RWPE2 (cell line): ENCODE data around the gene EVC.

Experiments
- ATAC-seq: fragments of 200-7000 bp; cut with Tn5 transposase; 3 replicates; pipeline ENCODE4 v1.9.1; 2021; ENCODE audit warnings: low read depth
- DNase-seq: peaks from one replicate; pipeline ENCODE4 v3.0.0-alpha.2; 2020; ENCODE audit warnings: low spot score
- H3K27ac ChIP-seq: fragments of 450-650 bp; 2 replicates; pipeline ENCODE4 v1.5.1; 2017; ENCODE audit warnings: mild to moderate bottlenecking; ENCODE audit not compliant: poor library complexity, severe bottlenecking
- H3K27me3 ChIP-seq: fragments of 250-450 bp; sonication (Bioruptor Pico); 2 replicates; pipeline ENCODE4 v1.5.1; 2021; ENCODE audit warnings: mild to moderate bottlenecking, moderate library complexity; ENCODE audit not compliant: insufficient read depth, poor library complexity, severe bottlenecking
- H3K36me3 ChIP-seq: fragments of 250-450 bp; sonication (Bioruptor Pico); 2 replicates; pipeline ENCODE4 v1.5.1; 2020; ENCODE audit warnings: low read depth, mild to moderate bottlenecking, moderate library complexity
- H3K4me1 ChIP-seq: fragments of 250-450 bp; sonication (Bioruptor Pico); 2 replicates; pipeline ENCODE4 v1.5.1; 2021; ENCODE audit warnings: mild to moderate bottlenecking, moderate library complexity; ENCODE audit not compliant: insufficient read depth, poor library complexity, severe bottlenecking
- H3K4me3 ChIP-seq: fragments of 250-450 bp; sonication (Bioruptor Pico); 2 replicates; pipeline ENCODE4 v1.5.1; 2021; ENCODE audit warnings: mild to moderate bottlenecking, moderate library complexity; ENCODE audit not compliant: severe bottlenecking
- H3K9me3 ChIP-seq: fragments of 250-450 bp; sonication (Bioruptor Pico); 2 replicates; pipeline ENCODE4 v1.5.1; 2021; ENCODE audit warnings: mild to moderate bottlenecking, moderate library complexity; ENCODE audit not compliant: severe bottlenecking
- CTCF ChIP-seq: fragments of 450-650 bp; IDR thresholded peaks from one replicate; pipeline ENCODE4 v1.5.1; 2017; ENCODE audit warnings: mild to moderate bottlenecking, moderate library complexity; ENCODE audit not compliant: poor library complexity, severe bottlenecking

Gene EVC

GRCh38 chr4:5784960-5785611, 74.1 kb downstream of the EVC start:
- peak; percentile 3 for TF ChIP-seq CTCF
- Histone ChIP-seq H3K27ac (peak overlapping the region; percentile 54), H3K9me3 (no peaks in the 10 kb centered on the region), H3K36me3 (peaks cover 46% of the 10 kb centered on the region), H3K4me1 (peaks cover 12% of the 10 kb centered on the region), H3K27me3 (no peaks in the 10 kb centered on the region), H3K4me3 (no peak overlapping the region)
- DNase-seq (no peak), ATAC-seq (no peak)

- Histone ChIP-seq H3K36me3 (peaks cover 50% of the 10 kb centered on the region), H3K27ac (peak overlapping the region; percentile 54), H3K27me3 (no peaks in the 10 kb centered on the region), H3K9me3 (no peaks in the 10 kb centered on the region), H3K4me3 (no peak overlapping the region), H3K4me1 (peaks cover 7% of the 10 kb centered on the region)
- ATAC-seq (peak; percentile 88), DNase-seq (no peak)
- no peak for TF ChIP-seq CTCF
These were observed 75.0 kb downstream of the EVC start for GRCh38 chr4:5785806-5786680.

GRCh38 chr4:5787311-5787710, 76.3 kb downstream of the EVC start:
- Histone ChIP-seq H3K36me3 (peaks cover 55% of the 10 kb centered on the region), H3K4me3 (no peak overlapping the region), H3K9me3 (no peaks in the 10 kb centered on the region), H3K27me3 (no peaks in the 10 kb centered on the region), H3K27ac (no peak overlapping the region), H3K4me1 (peaks cover 7% of the 10 kb centered on the region)
- TF ChIP-seq CTCF, result no peak
- DNase-seq, result no peak
- ATAC-seq, result no peak

GRCh38 chr4:5788144-5788543, 77.1 kb downstream of the EVC start:
- DNase-seq (no peak), ATAC-seq (no peak)
- no peak overlapping the region for H3K27ac ChIP-seq
- no peak for TF ChIP-seq CTCF
- H3K36me3 ChIP-seq, result peaks cover 61% of the 10 kb centered on the region
- no peak overlapping the region for H3K4me3 ChIP-seq
- no peaks in the 10 kb centered on the region for H3K9me3 ChIP-seq
- H3K27me3 ChIP-seq, result no peaks in the 10 kb centered on the region
- H3K4me1 ChIP-seq, result peaks cover 7% of the 10 kb centered on the region

- peaks cover 7% of the 10 kb centered on the region for H3K4me1 ChIP-seq
- no peak overlapping the region for H3K4me3 ChIP-seq
- H3K27me3 ChIP-seq, result no peaks in the 10 kb centered on the region
- peaks cover 59% of the 10 kb centered on the region for H3K36me3 ChIP-seq
- ATAC-seq, result no peak
- H3K27ac ChIP-seq, result no peak overlapping the region
- DNase-seq, result no peak
- no peak for TF ChIP-seq CTCF
- H3K9me3 ChIP-seq, result no peaks in the 10 kb centered on the region
These were observed 78.1 kb downstream of the EVC start for GRCh38 chr4:5789141-5789540.
